CD4-positive, alpha-beta T cell treated with Interleukin-2 at 100 ng/mL for 4 hours (primary cell): ENCODE measurements around the gene SLC22A4.

Experiments
- DNase-seq: peaks from one replicate; pipeline ENCODE4 v3.0.0-alpha.2; 2020; ENCODE audit warnings: low spot score

Gene SLC22A4

DNA sequence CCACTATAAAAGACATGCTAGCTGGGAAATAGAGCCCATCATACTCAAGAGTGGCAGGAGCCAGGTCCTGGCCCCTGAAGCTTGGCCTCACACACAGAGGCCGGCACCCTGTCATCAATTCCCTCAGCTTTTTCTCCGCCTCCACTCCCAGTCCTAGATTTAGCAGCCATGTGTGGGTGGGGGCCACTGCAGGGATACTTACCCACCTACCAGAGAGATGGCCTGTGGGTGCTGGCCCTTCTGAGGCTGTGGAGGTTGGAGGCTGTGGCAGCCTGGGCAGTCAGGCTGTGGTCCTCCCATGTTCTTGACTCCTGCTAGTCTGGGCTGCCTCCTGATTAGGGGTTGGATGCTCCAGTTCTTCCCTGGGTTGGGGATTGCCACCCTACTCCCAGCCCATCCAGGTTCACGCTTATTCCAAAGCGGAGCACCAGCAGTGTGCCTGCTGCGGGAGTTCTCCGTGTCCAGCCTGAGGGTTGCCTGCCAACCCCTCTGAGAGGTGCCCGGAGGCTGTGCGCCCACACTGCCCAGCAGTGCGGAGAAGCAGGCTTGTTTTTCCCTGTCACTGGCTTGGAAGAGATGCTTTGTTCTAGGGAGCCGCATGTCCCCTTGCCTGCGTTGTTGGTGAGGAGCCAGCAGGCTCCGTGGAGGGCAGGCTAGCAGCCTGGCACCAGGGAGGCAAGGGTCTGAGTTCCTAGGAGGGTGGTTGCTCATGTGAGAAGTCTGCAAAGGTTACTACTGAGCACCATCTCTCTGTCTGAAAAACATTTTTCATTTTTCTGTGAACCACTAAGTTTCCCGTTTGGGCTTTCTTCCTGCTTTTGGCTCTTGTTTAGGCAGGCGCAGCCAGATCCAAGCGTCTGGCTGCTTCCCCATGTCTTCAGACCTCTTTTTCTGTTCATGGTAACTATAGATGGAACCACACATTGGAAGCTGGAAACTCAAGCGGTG lies 82.8 kb downstream of the SLC22A4 start:
- no peak for DNase-seq

DNA sequence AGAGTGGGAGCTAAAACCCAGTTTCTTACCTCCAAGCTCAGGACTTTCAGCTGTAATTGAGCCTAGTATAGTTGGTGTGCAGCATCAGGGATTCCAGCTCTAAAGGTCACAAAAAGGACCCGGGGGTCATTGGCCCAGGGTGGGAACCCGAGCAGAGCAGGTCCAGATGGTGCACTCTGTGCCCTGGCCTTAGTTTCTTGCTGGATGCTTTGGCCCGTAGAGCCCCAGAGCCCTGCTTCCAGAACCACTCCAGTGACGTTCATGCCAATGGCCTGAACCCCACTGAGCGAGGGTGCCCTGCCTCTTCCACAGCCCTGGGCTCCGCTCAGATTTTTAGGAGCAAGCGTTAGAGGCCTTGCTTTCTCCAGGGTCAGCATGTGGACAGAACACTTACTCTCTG lies 83.5 kb downstream of the SLC22A4 start:
- no peak for DNase-seq

DNA sequence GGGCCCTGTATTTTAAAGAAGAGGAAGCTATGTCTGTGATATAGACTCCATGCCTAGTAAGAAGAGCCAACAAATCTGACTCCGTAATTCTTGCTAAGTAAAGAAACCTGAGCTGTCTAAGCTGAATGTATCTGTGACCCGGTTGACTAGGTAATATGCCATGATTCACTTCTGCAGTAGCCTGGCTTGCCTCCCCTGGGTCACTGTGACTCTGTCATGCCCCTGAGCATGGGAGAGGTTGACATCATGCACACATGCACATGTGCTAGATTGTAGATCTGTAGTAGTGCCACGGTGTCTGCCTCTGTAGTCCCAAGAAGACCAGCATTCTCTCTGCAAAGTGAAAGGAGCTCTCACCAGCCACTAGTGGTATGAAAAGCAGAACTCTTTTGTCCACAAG lies 84.4 kb downstream of the SLC22A4 start:
- no peak for DNase-seq

DNA sequence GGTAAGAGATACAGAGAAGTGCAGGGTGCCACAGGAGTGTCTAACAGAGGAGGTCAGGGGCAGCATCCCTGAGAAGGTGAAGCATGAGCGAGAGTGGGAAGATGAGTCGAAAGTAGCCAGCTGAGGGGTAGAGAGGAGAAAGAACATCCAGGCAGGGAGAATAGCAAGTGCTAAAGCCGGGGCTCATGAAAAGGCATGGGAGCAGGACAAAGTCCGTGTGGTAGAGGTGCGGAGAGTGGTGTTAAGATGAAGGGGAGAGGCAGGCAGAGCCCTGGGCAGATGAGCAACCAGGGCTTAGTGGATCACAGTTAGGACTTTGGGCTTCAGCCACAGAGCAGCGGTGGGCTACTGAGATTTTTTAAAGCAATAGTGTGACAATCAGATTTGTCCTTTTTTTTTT lies 85.9 kb downstream of the SLC22A4 start:
- no peak for DNase-seq

DNA sequence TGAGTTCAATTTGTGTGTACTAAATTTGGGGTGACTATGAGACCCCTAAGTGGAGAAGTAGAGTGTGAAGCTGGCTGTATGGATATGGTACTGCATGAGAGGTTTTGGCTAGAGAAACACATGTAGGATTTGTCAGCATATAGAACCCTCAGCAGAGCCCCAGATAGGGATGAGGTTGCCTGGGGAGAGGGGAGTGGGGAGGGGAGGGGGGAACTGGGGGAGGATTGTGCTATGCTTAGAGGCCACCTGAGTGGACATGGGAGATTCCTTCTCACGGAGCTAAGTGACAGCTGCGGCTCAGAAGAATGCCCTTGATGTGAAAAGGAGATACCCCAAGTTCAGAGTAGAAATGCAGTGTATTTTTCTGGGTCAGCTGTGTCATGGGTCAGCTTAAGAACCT lies 86.5 kb downstream of the SLC22A4 start:
- no peak for DNase-seq

DNA sequence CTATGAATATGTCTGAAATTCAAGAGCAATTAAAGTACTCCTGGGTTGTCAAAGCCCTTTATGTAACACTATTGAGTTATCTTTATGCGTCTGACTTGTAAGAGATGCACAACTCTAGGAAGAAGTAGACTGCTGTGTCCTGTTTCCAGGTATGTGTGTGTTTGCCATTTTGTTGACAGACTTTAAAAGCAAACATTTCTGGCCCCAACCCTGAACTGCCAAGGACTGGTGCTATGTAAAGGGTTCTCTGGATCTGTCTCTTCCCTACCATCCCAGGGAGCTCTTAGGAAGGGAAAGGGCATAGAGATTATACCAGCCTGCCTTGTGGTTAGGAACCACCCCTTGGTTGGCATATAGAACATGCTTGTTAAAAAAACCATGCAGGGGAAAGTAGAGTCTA lies 87.4 kb downstream of the SLC22A4 start:
- no peak for DNase-seq

DNA sequence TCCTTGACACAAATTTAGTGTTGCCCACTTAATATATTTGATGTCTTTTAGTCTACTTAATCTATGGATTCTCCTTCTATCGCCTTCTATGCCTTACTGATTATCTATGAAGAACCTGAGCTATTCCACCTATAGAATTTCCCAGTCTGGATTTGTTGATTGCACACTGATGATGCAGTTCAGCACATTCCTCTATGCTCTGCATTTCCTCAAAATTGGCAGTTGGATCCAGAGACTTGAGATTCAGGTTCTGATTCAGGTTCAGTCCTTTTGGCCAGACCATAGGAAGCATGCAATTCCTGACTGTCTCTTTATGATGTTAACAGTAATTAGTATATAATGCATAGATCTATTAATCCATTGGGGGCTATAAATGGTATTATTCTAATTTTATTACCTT lies 89.1 kb downstream of the SLC22A4 start:
- DNase-seq: no peak

DNA sequence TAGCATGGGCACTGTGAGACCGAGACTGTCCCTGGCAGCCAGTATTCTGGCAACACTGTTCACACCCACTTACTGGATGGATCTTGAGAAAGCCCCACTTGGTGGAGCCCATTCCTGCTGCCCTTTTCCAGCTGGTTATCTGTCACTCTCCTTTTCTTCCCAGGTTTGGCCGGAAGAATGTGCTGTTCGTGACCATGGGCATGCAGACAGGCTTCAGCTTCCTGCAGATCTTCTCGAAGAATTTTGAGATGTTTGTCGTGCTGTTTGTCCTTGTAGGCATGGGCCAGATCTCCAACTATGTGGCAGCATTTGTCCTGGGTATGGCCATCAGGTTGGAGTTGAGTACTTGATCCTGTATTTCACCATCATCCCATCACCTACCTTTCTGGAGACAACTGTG lies 89.8 kb downstream of the SLC22A4 start:
- DNase-seq: no peak

DNA sequence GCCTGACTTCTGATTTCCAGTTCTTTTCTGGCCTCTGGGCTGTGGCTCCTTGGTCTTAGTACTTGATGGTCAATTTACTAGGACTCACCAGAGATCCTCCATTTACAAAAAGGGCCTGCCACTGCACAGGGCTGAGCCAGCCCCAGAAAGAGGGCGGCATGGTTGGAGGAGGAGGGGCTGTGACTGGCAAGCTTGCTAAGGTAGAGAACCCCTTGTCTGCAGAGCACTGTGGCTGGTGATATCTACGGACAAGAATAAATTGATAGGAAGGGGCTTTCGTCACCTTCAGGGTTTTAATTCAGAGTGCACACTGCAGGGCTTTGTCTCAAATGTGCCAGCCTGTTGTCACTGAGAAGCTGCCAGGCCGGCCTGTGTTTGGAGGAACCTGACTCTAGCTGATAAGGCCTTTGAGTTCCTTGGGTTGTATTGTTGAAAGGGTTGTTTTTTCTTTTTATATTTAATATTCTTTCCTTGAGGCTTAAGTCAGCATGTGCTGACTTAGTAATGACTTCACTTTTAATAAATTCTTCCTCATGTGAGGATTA lies 90.4 kb downstream of the SLC22A4 start:
- no peak for DNase-seq

DNA sequence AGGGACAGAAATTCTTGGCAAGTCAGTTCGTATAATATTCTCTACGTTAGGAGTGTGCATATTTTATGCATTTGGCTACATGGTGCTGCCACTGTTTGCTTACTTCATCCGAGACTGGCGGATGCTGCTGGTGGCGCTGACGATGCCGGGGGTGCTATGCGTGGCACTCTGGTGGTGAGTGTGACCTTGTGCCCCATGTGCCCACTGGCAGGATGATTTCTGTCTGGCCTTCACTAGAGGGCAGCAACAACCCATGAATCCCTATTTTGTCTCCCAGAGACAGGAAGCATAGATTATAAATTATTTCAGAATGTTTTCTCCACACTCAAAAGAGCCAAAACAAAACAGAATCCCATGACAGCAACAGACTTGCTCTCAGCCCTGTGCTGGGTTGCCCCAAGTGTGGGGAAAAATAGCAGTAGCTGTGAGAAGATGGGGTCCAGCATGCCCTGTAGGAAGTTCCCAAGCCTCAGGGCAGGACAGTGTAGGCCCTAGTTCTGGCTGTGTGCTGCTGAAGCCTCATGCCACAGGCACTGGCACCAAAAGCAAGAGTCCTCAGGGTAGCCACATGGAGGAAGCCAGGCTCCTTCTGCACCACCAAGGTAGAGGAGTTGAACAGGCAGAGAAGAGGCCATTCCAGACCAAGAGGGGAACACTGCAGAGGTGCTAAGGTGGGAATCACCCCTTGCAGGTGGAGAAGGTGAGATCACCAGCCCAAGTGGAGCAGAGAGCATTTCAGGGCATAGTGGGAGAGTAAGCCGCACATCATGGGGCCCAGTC lies 91.3 kb downstream of the SLC22A4 start:
- DNase-seq: peak; percentile 80

DNA sequence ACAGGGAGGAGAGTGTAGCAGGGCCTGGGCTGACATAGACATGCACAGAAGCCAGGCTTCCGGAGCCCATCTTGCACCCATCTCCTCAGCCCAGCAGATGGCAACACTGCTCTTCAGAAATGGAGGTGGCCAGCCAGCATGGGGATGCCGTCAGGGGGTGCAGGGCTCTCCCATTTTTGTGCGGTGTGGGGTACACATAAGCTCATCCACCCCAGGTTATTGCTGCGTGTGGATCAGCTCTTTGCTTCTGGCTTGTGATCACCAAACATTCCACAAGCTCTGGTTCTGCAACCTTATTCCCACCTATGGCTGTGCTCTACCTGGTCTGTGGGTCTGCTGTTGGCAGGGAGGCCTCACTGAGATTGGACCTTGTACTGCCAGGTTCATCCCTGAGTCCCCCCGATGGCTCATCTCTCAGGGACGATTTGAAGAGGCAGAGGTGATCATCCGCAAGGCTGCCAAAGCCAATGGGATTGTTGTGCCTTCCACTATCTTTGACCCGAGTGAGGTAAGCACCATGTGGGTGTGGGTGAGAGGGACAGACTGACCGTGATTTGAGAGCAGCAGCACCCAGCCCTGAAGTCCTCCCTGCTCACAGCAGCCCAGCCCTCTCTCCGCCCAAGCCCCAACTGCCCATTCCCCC lies 92.6 kb downstream of the SLC22A4 start:
- peak; percentile 84 for DNase-seq

DNA sequence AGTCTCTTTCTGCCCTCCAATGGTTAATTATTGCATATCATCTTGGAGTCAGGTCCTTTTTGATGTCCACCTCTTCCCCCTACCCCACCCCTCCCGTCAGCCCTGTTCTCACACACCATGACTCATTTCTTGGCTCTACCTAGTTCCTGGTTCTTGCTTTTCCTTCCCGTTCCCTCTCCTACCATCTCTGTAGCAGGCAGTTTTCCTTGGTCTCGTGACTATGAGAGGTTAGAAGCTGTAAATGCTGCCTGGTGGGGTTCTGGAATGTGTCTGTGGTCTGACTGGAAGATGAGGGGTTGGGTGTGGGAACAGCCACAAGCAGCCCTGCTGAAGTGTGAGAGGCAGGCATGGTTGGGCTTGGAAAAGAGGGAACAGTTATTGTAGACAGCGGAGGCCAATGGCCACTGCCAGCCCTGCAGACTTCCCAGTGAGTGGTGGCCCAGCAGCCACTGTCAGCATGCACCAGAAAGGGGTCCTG lies 93.5 kb downstream of the SLC22A4 start:
- DNase-seq: no peak

DNA sequence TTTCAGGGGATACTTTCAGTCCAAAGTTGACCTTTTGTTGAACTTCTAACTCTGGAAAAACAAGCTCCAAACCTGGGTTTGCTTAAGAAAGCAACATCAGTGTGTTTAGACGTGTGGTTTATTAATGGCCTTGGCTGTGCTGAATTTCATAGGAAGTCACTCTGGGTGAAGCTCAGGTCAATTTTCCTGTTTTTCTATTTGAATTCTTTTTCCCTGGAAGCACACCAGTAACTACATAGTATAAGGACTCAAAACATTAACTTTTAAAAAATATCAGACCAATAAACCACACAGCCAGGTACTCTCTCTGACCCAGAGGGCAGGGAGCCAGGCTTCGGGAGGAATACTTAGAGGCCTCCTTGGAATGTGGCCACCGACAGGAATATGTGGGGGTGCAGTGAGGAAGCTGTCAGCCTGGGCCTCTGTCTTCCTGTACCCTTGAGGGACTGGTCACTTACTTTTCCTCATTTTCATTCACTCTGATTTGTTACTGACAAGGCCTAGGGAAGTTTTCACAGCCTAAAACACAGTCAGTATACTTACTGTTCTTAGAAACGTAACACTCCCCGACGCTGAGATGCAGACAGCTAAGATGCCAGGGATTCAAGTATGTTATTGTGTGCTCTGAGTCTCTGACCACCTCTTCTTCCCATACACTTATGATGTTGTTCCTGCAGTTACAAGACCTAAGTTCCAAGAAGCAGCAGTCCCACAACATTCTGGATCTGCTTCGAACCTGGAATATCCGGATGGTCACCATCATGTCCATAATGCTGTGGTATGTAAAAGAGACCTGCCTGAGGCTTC lies 94.3 kb downstream of the SLC22A4 start:
- DNase-seq: no peak

DNA sequence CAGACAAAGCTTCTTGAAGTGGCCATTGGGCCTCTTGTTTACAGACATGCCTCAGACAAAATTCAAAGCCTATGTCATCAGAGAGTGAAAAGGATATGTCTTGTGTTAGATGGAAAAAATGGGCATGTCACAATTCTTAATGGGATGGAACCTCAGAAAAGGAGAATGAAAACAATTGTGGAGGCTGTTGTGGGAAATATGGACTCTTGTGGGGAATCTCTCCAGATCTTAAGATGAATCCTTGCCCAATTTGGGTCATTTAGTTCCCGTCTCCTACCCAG lies 94.8 kb downstream of the SLC22A4 start:
- DNase-seq: no peak

DNA sequence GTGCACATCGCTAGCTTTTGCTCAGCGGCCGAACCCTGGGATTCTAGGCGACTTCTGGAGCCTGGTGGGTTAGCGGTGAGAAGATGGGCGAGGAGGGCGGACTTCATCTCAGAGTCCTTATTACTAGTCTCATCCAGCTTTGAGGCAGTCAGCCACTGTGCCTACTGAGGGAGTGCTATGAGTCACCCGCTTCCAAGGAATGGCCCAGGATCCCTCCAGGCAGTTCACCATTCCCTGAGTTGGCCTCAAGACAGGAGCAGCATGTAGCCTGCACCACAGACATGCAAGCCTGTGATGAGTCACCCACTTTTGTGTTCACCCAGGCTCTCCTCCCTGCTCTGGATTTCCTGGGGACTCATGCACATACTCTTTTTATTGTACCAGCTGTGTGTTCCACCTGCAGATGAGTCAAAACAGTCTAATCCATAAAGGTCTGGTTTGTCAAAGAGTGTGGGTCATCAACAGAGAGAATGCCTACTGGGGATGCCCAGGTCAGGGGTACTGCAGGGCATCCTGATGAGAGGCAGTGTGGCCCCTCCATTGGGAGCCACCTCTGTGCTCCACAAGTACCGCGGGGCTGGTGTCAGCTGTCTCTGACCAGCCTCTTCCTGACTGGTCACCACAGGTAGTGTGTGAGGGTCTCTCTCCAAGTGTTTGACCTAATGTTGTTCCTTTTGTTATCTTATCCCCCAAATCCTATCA lies 95.5 kb downstream of the SLC22A4 start:
- peak; percentile 66 for DNase-seq

DNA sequence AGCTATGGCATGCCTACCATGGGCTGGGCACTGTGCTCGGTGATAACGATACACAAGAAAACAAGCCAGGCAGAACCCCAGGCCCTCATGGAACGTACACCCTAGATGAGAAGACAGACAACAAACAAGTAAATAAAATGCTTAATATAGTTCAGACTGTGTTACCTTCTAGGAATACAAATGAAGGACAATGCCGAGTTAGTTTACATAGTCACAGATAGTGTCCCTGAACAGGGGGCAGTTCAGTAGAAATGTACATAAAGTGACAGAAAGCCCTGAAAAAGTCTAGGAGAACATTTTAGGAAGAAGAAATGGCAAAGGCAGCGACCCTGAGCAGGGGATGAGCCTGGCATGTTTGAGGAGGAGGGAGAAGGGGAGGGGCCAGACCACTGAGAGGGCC lies 97.1 kb downstream of the SLC22A4 start:
- no peak for DNase-seq

DNA sequence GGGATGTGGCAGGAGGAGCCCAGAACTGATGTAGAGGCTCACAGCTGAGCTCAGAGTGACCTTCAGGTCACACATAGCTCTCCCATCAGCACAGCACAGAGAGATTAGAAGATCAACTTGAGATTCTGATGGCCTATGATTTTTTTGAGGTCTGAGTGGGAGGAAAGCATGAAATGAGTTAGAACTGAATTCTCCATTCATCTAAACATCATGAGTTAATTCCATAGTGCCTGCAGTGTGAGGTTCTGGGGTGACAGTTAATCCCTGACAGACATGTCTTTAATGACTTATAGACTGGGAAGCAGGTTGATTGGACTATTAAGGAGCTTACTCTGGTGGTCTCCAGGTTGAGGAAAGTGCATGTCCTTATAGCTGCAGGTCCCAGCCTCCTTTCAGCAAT lies 97.7 kb downstream of the SLC22A4 start:
- no peak for DNase-seq

DNA sequence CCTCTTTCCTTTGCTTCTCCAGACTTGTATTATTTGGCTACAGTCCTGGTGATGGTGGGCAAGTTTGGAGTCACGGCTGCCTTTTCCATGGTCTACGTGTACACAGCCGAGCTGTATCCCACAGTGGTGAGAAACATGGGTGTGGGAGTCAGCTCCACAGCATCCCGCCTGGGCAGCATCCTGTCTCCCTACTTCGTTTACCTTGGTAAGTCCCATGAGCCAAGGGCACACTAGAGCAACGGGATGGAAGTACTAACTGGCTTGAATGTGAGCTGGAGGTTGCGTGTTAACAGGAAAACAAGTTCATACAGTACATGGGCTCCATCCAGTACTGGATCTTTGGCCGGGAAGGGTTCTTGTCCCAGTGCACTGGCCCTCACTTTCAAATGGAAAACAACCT lies 98.2 kb downstream of the SLC22A4 start:
- no peak for DNase-seq

DNA sequence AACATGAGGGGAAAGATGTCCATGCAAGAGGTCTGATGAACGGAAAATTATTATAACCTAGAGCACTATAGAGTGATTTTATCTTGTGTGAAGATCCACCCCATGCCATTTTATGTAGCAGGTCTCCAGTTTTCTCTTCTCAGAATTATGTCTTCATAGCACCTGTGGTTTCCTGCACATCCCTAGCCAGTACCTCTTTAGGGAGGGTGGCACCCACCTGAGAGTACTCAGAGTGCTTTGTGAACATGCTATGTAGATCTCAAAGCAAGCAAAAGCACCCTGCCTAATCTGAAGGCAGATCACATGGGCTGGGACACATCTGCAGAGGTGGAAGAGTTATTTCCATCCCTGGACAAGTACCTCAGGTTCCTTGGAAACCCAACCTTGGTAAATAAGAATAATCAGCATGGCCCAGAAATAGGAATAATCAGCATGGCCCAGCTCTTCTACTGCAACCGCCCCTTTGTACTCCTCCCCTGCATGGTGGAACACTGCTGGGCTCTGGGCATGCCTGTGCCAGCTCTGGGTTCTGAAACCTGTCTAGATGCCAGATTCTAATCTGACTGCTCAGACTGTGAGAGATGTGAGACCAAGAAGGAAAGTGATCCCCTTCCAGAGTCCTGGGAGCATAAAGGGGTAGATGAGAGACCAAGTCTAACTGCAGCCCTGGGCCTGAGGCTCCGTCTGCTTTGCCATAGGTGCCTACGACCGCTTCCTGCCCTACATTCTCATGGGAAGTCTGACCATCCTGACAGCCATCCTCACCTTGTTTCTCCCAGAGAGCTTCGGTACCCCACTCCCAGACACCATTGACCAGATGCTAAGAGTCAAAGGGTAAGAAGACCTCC lies 99.0 kb downstream of the SLC22A4 start:
- DNase-seq: peak; percentile 52
